Adrenal gland (tissue), 12 donors: ENCODE measurements around the gene LYPD6. TPM values are rescaled to one million over a fixed set of nuclear protein-coding genes. Genes with fewer than 3 reads are reported as not detected.

Source experiments
- DNase-seq, 7 donors: peaks; one replicate each; pipeline ENCODE4 v3.0.0-alpha.2; 2019 to 2020
- H3K27ac ChIP-seq, 5 donors: fragments of 200-600 bp; sonication (generic) in 4 of 5; 1 replicate in 3 of 5; 2 replicates in 2 of 5; pipeline versions ENCODE4 v1.5.1 to v1.8.0; 2016 to 2020; ENCODE audit warnings: mild to moderate bottlenecking in 1 of 5
- H3K27me3 ChIP-seq: fragments of 200-600 bp; 2 replicates; pipeline ENCODE4 v1.8.0; 2021
- H3K36me3 ChIP-seq, 2 donors: fragments of 200-600 bp; replicated peaks in 1 of 2; 1 replicate in 1 of 2; 2 replicates in 1 of 2; pipeline versions ENCODE4 v1.5.1 to v1.8.0; 2018 to 2022
- H3K4me1 ChIP-seq, 2 donors: fragments of 200-600 bp; replicated peaks in 1 of 2; 1 replicate in 1 of 2; 2 replicates in 1 of 2; pipeline versions ENCODE4 v1.5.1 to v1.8.0; 2018 to 2021
- H3K4me3 ChIP-seq, 4 donors: fragments of 200-600 bp; sonication (generic) in 3 of 4; one replicate each; pipeline ENCODE4 v1.5.1; 2016 to 2018
- H3K9me3 ChIP-seq, 3 donors: fragments of 200-600 bp; sonication (generic) in 1 of 3; replicated peaks in 1 of 3; 1 replicate in 2 of 3; 2 replicates in 1 of 3; pipeline versions ENCODE4 v1.5.1 to v1.8.0; 2016 to 2021
- CTCF ChIP-seq, 6 experiments: fragments of 450-650 bp in 4 of 6; fragments of 200-600 bp in 2 of 6; sonication (generic) in 1 of 6; IDR thresholded peaks; 1 replicate in 5 of 6; 2 replicates in 1 of 6; pipeline versions ENCODE4 v1.5.1 to v1.8.0; 2016 to 2021; ENCODE audit warnings: antibody characterized with exemption in 6 of 6, mild to moderate bottlenecking in 2 of 6, moderate library complexity in 1 of 6
- POLR2A ChIP-seq, 2 donors: fragments of 450-650 bp; IDR thresholded peaks; one replicate each; pipeline ENCODE4 v1.6.1; 2017; ENCODE audit warnings: antibody characterized with exemption in 2 of 2, mild to moderate bottlenecking in 2 of 2, moderate library complexity in 1 of 2
- WGBS, 4 donors: extraction: QIAGEN DNeasy Blood & Tissue Kit in 2 of 4; methylation state at CpG; one replicate each; pipeline versions ENCODE4 v1.1.5 to v1.1.7; 2013 to 2017; 5-methylcytosine and 5-hydroxymethylcytosine counted together
- intact Hi-C, 2 donors: fragments of 100-400 bp; cut with DNase I; formaldehyde crosslinking; loops; one replicate each; pipeline versions ENCODE4 v1.14.1 to v1.15.0; 2022 to 2023
- polyA plus RNA-seq, 3 donors: library from polyadenylated mRNA; stranded (reverse); fragments of 200-250 nt in 2 of 3; fragments of 350-450 nt in 1 of 3; fragmentation: Illumina TruSeq in 1 of 3; extraction: RNeasy Lipid Tissue Mini Kit (QIAGEN cat#74804) in 1 of 3; gene quantifications; one replicate each; pipeline ENCODE4 v1.2.3, GENCODE V29; 2013 to 2014
- total RNA-seq, 9 donors: library from RNA; depleted of rRNA in 4 of 9; stranded (reverse); fragments of >200 nt in 4 of 9; fragments of 120-200 nt in 1 of 9; fragmentation: NEBNext Ultra II Directional in 1 of 9; extraction: Animal tissue kit (Norgen Biotek cat#: 25700) in 1 of 9; gene quantifications; one replicate each; pipeline versions ENCODE4 v1.1.0 to v1.2.4, GENCODE V29; 2013 to 2023
- donor health status: healthy with polysubstance abuse.
- donor health status: Bipolar disorder and iron deficiency.
- donor health status: DM: yes; HTN: yes; CAD: no.
- donor health status: DM: no; HTN: no; CAD: no.
- donor health status: DM: no; HTN: no; CAD: no.
- donor health status: DM: yes; HTN: yes; CAD: no.

Gene LYPD6
- total and polyA plus RNA-seq, 12 donors: 0.06 to 1.2 (median 0.16) TPM; not detected in 4

GRCh38 chr2:149365931-149366583 is 35.7 kb downstream of the LYPD6 start:
- Histone ChIP-seq H3K27ac (no peak overlapping the region), H3K9me3 (no peaks in the 10 kb centered on the region), H3K4me3 (no peak overlapping the region), H3K4me1 (no peaks in the 10 kb centered on the region), H3K27me3 (no peaks in the 10 kb centered on the region), H3K36me3 (no peaks in the 10 kb centered on the region)
- no peak for DNase-seq
- 47 to 58% (median 54%) methylated on average over 5 of the region's 5 CpGs for WGBS, 4 donors
- intact Hi-C loops: no loop called here
- TF ChIP-seq POLR2A (IDR thresholded peaks at IDR 0.05) (no peak), CTCF (IDR thresholded peaks at IDR 0.05) (no peak)

GRCh38 chr2:149370061-149370775 is 39.8 kb downstream of the LYPD6 start:
- Histone ChIP-seq H3K27me3 (no peaks in the 10 kb centered on the region), H3K9me3 (no peaks in the 10 kb centered on the region), H3K36me3 (no peaks in the 10 kb centered on the region), H3K4me1 (no peaks in the 10 kb centered on the region), H3K4me3 (no peak overlapping the region), H3K27ac (no peak overlapping the region)
- DNase-seq: no peak
- intact Hi-C loops: no loop called here
- 86 to 94% (median 90%) methylated on average over 5 of the region's 5 CpGs for WGBS, 4 donors
- TF ChIP-seq POLR2A (IDR thresholded peaks at IDR 0.05): no peak
- no peak for TF ChIP-seq CTCF (IDR thresholded peaks at IDR 0.05)

- no peak for DNase-seq
- no peak overlapping the region for H3K27ac ChIP-seq
- intact Hi-C loops: no loop called here
- WGBS, 4 donors: 85 to 92% (median 86%) methylated on average over 6 of the region's 6 CpGs
- no peaks in the 10 kb centered on the region for H3K36me3 ChIP-seq
- no peak overlapping the region for H3K4me3 ChIP-seq
- no peaks in the 10 kb centered on the region for H3K9me3 ChIP-seq
- no peaks in the 10 kb centered on the region for H3K27me3 ChIP-seq
- TF ChIP-seq CTCF (IDR thresholded peaks at IDR 0.05): no peak
- no peak for TF ChIP-seq POLR2A (IDR thresholded peaks at IDR 0.05)
- H3K4me1 ChIP-seq: no peaks in the 10 kb centered on the region
These were observed 41.1 kb downstream of the LYPD6 start for GRCh38 chr2:149371476-149371875.

- DNase-seq: no peak
- Histone ChIP-seq H3K4me1 (no peaks in the 10 kb centered on the region), H3K36me3 (no peaks in the 10 kb centered on the region), H3K9me3 (no peaks in the 10 kb centered on the region), H3K27ac (no peak overlapping the region), H3K4me3 (no peak overlapping the region), H3K27me3 (no peaks in the 10 kb centered on the region)
- TF ChIP-seq POLR2A (IDR thresholded peaks at IDR 0.05): no peak
- WGBS, 4 donors: 46 to 64% (median 53%) methylated on average over 8 of the region's 8 CpGs
- intact Hi-C loops: no loop called here
These were observed 45.5 kb downstream of the LYPD6 start for GRCh38 chr2:149375801-149376361.
